SK-N-SH (cell line): ENCODE measurements around the gene MATR3. TPM values are rescaled to one million over a fixed set of nuclear protein-coding genes. Genes with fewer than 3 reads are reported as not detected.

ENCODE experiments used
- CTCF ChIA-PET: fragments of 300-600, 350-600 bp; formaldehyde crosslinking; extraction: SDS; loops from one replicate; lab custom pipeline; 2021; lab: Yijun Ruan, JAX
- POLR2A ChIA-PET: fragments of 350-600 bp; sonication (Branson Sonifier 250); formaldehyde crosslinking; extraction: SDS; loops from one replicate; lab custom pipeline; 2020; ENCODE audit warnings: antibody characterized with exemption, inconsistent platforms; lab: Yijun Ruan, JAX
- DNase-seq: peaks from one replicate; pipeline ENCODE4 v3.0.0; 2012
- H2AFZ ChIP-seq: fragments of 200-600 bp; sonication (generic); 2 replicates; pipeline ENCODE4 v1.8.1; 2016; ENCODE audit warnings: antibody characterized with exemption, mild to moderate bottlenecking, low read depth
- H3F3A ChIP-seq: fragments of 200-600 bp; sonication (generic); replicated peaks from 2 replicates; pipeline ENCODE3; 2016; ENCODE audit warnings: antibody characterized with exemption, mild to moderate bottlenecking; ENCODE audit not compliant: insufficient read depth
- H3K27ac ChIP-seq, 2 experiments: fragments of 200-500 bp in 1 of 2; fragments of 200-600 bp in 1 of 2; sonication (Bioruptor generic) in 1 of 2; sonication (generic), shearing (Covaris generic) in 1 of 2; 2 replicates each; pipeline versions ENCODE4 v1.5.1 to v1.6.1; 2014 to 2016; ENCODE audit warnings: low read depth in 2 of 2, inconsistent platforms in 1 of 2, low read length in 1 of 2, mild to moderate bottlenecking in 1 of 2, mixed read lengths in 1 of 2
- H3K27me3 ChIP-seq: fragments of 200-600 bp; sonication (generic), shearing (Covaris generic); 2 replicates; pipeline ENCODE4 v1.6.1; 2016; ENCODE audit warnings: mixed run types; ENCODE audit not compliant: insufficient read depth
- H3K36me3 ChIP-seq, 2 experiments: fragments of 200-500 bp in 1 of 2; fragments of 200-600 bp in 1 of 2; sonication (Bioruptor generic) in 1 of 2; sonication (generic) in 1 of 2; replicated peaks in 1 of 2; 2 replicates each; pipeline versions ENCODE3 to v1.5.1; 2014 to 2016; ENCODE audit warnings: low read length in 1 of 2, mild to moderate bottlenecking in 1 of 2; ENCODE audit not compliant: insufficient read depth in 2 of 2, control insufficient read depth in 1 of 2
- H3K4me1 ChIP-seq, 2 experiments: fragments of 200-500 bp in 1 of 2; fragments of 200-600 bp in 1 of 2; sonication (Bioruptor generic) in 1 of 2; sonication (generic), shearing (Covaris generic) in 1 of 2; 2 replicates each; pipeline versions ENCODE4 v1.5.1 to v1.6.1; 2014 to 2016; ENCODE audit warnings: low read depth in 1 of 2, low read length in 1 of 2, mixed run types in 1 of 2; ENCODE audit not compliant: insufficient read depth in 2 of 2, control insufficient read depth in 1 of 2
- H3K4me2 ChIP-seq: fragments of 200-600 bp; sonication (generic), shearing (Covaris generic); 2 replicates; pipeline ENCODE4 v1.6.1; 2017; ENCODE audit warnings: mixed run types
- H3K4me3 ChIP-seq, 2 experiments: fragments of 200-500 bp in 1 of 2; fragments of 200-600 bp in 1 of 2; sonication (Bioruptor generic) in 1 of 2; sonication (generic), shearing (Covaris generic) in 1 of 2; 2 replicates each; pipeline versions ENCODE4 v1.5.1 to v1.8.1; 2014 to 2016; ENCODE audit warnings: low read depth in 2 of 2, inconsistent platforms in 1 of 2, low read length in 1 of 2, mild to moderate bottlenecking in 1 of 2, mixed read lengths in 1 of 2, moderate library complexity in 1 of 2
- H3K79me2 ChIP-seq: fragments of 200-600 bp; sonication (generic); 2 replicates; pipeline ENCODE4 v1.8.1; 2017; ENCODE audit warnings: mild to moderate bottlenecking; ENCODE audit not compliant: insufficient read depth
- H3K9ac ChIP-seq: fragments of 200-600 bp; sonication (generic); 2 replicates; pipeline ENCODE4 v1.6.1; 2017; ENCODE audit warnings: mixed run types
- H3K9me2 ChIP-seq: fragments of 200-600 bp; sonication (generic); 2 replicates; pipeline ENCODE4 v1.6.1; 2017; ENCODE audit warnings: mixed run types
- H3K9me3 ChIP-seq: fragments of 200-600 bp; sonication (generic); 2 replicates; pipeline ENCODE4 v1.6.1; 2017; ENCODE audit warnings: mixed run types, mild to moderate bottlenecking, moderate library complexity
- H4K20me1 ChIP-seq: fragments of 200-600 bp; sonication (generic); 2 replicates; pipeline ENCODE4 v1.6.1; 2017; ENCODE audit warnings: mild to moderate bottlenecking, mixed run types; ENCODE audit not compliant: insufficient read depth
- CTCF ChIP-seq: fragments of 200-600 bp; sonication (generic); IDR thresholded peaks from 2 replicates; pipeline ENCODE4 v1.6.1; 2017; ENCODE audit warnings: antibody characterized with exemption, mild to moderate bottlenecking, moderate library complexity
- ELF1 ChIP-seq: IDR thresholded peaks from 2 replicates; pipeline ENCODE4 v1.4.0; 2012
- EZH2phosphoT487 ChIP-seq: fragments of 200-600 bp; sonication (generic); IDR thresholded peaks from 2 replicates; pipeline ENCODE4 v1.6.1; 2017; ENCODE audit warnings: low read depth, mixed run types, mild to moderate bottlenecking, antibody characterized with exemption, moderate library complexity, borderline replicate concordance
- FOXJ3 ChIP-seq: sonication (generic); formaldehyde crosslinking; IDR thresholded peaks from 2 replicates; pipeline ENCODE4 v1.5.1; 2020; ENCODE audit warnings: mild to moderate bottlenecking, missing genetic modification reagents
- GATA2 ChIP-seq: sonication (generic); formaldehyde crosslinking; IDR thresholded peaks from 2 replicates; pipeline ENCODE4 v1.5.0; 2020; ENCODE audit warnings: mild to moderate bottlenecking, missing genetic modification reagents
- MAX ChIP-seq: IDR thresholded peaks from 2 replicates; pipeline ENCODE4 v1.4.0; 2012; ENCODE audit warnings: low read depth
- RAD21 ChIP-seq: IDR thresholded peaks from 2 replicates; pipeline ENCODE4 v1.6.1; 2012; ENCODE audit warnings: mild to moderate bottlenecking, low read length
- RCOR1 ChIP-seq: fragments of 150-350 bp; IDR thresholded peaks from 2 replicates; pipeline ENCODE4 v1.6.1; 2017; ENCODE audit warnings: antibody characterized with exemption, low read length
- RXRA ChIP-seq: IDR thresholded peaks from 2 replicates; pipeline ENCODE4 v1.4.0; 2012; ENCODE audit warnings: low read depth, mild to moderate bottlenecking, borderline replicate concordance
- SIN3A ChIP-seq: IDR thresholded peaks from 2 replicates; pipeline ENCODE4 v1.6.1; 2012; ENCODE audit warnings: low read depth, mild to moderate bottlenecking, low read length, moderate library complexity, borderline replicate concordance
- TAF1 ChIP-seq: IDR thresholded peaks from 2 replicates; pipeline ENCODE4 v1.6.1; 2012; ENCODE audit warnings: low read depth, mild to moderate bottlenecking, low read length, moderate library complexity, borderline replicate concordance
- TCF12 ChIP-seq: IDR thresholded peaks from 2 replicates; pipeline ENCODE4 v1.4.0; 2012
- WGBS: methylation state at CpG from one replicate; pipeline ENCODE4 v1.1.6; 2017; ENCODE audit warnings: low lambda C conversion rate; 5-methylcytosine and 5-hydroxymethylcytosine counted together
- polyA plus RNA-seq, 3 experiments: library from polyadenylated mRNA; depleted of rRNA; stranded (reverse); fragments of >200 nt; gene quantifications; 2 replicates each; pipeline ENCODE4 v1.2.3, GENCODE V29; 2012

Gene MATR3
- polyA plus RNA-seq, 1 of the 3 experiments (the other 2 are of a cell fraction), result 40.4 TPM

DNA sequence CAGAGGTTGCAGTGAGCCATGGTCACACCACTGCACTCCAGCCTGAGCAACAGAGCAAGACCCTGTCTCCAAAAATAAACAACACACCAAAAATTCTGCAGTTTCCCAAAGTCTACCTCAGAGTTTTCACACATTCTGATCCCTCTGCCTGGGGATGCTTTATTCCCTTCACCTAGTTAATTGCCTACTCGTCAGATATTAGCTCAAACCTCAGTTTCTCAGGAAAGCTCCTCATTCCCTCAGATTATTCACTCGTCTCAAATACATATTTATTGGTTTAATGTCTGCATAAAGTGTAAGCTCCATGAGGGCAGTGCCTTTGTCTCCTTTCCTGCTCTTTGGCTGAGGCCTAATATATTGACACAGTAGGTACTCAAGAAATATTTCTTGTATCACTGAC is 2.5 kb upstream of the MATR3 start:
- Histone ChIP-seq H3K79me2 (peaks cover 25% of the 10 kb centered on the region), H3K9me2 (no peaks in the 10 kb centered on the region), H3K4me3 (no peak overlapping the region), H3K4me1 (peaks cover 0 to 8% of the 10 kb centered on the region in 2 experiments; a peak in 2 of 4 replicates), H4K20me1 (peaks cover 16% of the 10 kb centered on the region)
- WGBS, result 100% methylated on average over 2 of the region's 2 CpGs
- CTCF ChIA-PET, result no interaction called here
- DNase-seq, result no peak
- TF ChIP-seq TCF12, result no peak
- TF ChIP-seq EZH2phosphoT487, result no peak
- TF ChIP-seq CTCF, result no peak
- TF ChIP-seq TAF1, result no peak
- TF ChIP-seq MAX, result no peak
- no peak for TF ChIP-seq RXRA
- no peak for TF ChIP-seq SIN3A
- TF ChIP-seq RCOR1, result no peak
- TF ChIP-seq GATA2, result no peak
- TF ChIP-seq RAD21, result no peak
- no peak for TF ChIP-seq ELF1
- TF ChIP-seq, all 33 proteins: peak for 0
- H3K27me3 ChIP-seq, result no peaks in the 10 kb centered on the region
- H3K9ac ChIP-seq, result no peak overlapping the region
- POLR2A ChIA-PET, result no interaction called here
- peaks cover 45% of the 10 kb centered on the region for H3F3A ChIP-seq
- no peak overlapping the region for H2AFZ ChIP-seq
- H3K4me2 ChIP-seq, result no peak overlapping the region
- H3K27ac ChIP-seq, result no peak overlapping the region
- H3K36me3 ChIP-seq, result peaks cover 0 to under 1% of the 10 kb centered on the region in 2 experiments
- H3K9me3 ChIP-seq, result no peaks in the 10 kb centered on the region

DNA sequence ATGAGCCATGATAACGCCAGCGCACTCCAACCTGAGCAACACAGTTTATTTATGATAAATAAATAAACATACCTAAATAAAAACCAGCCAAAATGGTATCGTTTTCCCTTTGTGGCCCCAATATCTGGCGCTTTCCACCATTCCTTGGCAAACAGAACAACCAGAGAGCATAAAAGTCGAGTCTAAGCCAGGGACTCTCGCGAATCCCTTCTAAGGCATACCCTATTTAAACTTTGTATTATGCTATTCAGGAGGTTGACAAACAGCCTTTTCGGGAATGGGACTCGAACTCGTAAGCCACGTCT is 386 bp upstream of the MATR3 start:
- H3K79me2 ChIP-seq, result peaks cover 46% of the 10 kb centered on the region
- peak overlapping the region; percentile 100; the same call in 1 of the 2 replicates for H3K9ac ChIP-seq
- peak overlapping the region; percentile 98 for H2AFZ ChIP-seq
- no peaks in the 10 kb centered on the region for H3K36me3 ChIP-seq
- DNase-seq, result no peak
- H3K27ac ChIP-seq, result peak overlapping the region; percentile 79 to 99
- H3F3A ChIP-seq, result peaks cover 26% of the 10 kb centered on the region
- H3K9me3 ChIP-seq, result no peaks in the 10 kb centered on the region
- 39% methylated on average over 11 of the region's 11 CpGs for WGBS
- peaks cover 37% of the 10 kb centered on the region for H4K20me1 ChIP-seq
- H3K9me2 ChIP-seq, result no peaks in the 10 kb centered on the region
- peak overlapping the region; percentile 73 to 85; a peak in 3 of 4 replicates for H3K4me3 ChIP-seq
- CTCF ChIA-PET, result interaction anchor here (0.6 to 2.5 kb wide), 5 partner anchors 10 to 714 kb away, joined by 3 to 7 read pairs (median 3); partner anchors contain the start of gene PAIP2
- POLR2A ChIA-PET, result interaction anchor here (0.7 to 2.2 kb wide), 11 partner anchors 13 to 828 kb away, joined by 3 to 34 read pairs (median 5); partner anchors contain the start of genes EGR1, ETF1, HSPA9 and PAIP2
- H3K27me3 ChIP-seq, result no peaks in the 10 kb centered on the region
- peak overlapping the region; percentile 76; the same call in 1 of the 2 replicates for H3K4me2 ChIP-seq
- TF ChIP-seq FOXJ3 (CRISPR knock-in tag), result no peak
- peaks cover 10 to 19% of the 10 kb centered on the region in 2 experiments; a peak in 3 of 4 replicates for H3K4me1 ChIP-seq
